GM13977 (cell line): ENCODE measurements around the gene FRG2.
"Not testable (repeated sequence)": the region's sequence is repeated elsewhere in the genome, so short reads cannot be mapped to it uniquely, and the experiment has no call there.

Experiments
- DNase-seq: peaks from one replicate; pipeline ENCODE4 v3.0.0; 2012; ENCODE audit warnings: low spot score
- CTCF ChIP-seq: IDR thresholded peaks from 2 replicates; pipeline ENCODE4 v1.5.1; 2012; ENCODE audit warnings: mild to moderate bottlenecking, control low read depth; ENCODE audit not compliant: insufficient read depth; ENCODE audit errors: extremely low read depth, missing control alignments
- in situ Hi-C: fragments of 300-500 bp; cut with MboI; formaldehyde crosslinking; loops from one replicate; pipeline ENCODE4 v1.12.0; 2022; ENCODE audit warnings: low sequenced_read_pairs, low pct_unique_long_range_greater_than_20kb, mixed read lengths, inconsistent platforms; ENCODE audit not compliant: unreplicated experiment

Gene FRG2

GRCh38 chr4:189981970-189982369 lies 45.1 kb downstream of the FRG2 start:
- no peak for TF ChIP-seq CTCF
- DNase-seq = no peak
- in situ Hi-C loops = no loop called here

GRCh38 chr4:189980292-189980691 lies 46.8 kb downstream of the FRG2 start:
- DNase-seq, in situ Hi-C loops: not testable (repeated sequence)

- in situ Hi-C loops = no loop called here
Measured at GRCh38 chr4:189979196-189980047, 47.6 kb downstream of the FRG2 start.

More at GRCh38 chr4:189979196-189980047, 47.6 kb downstream of the FRG2 start:
- no peak for DNase-seq
- no peak for TF ChIP-seq CTCF
